HS-27A (cell line): ENCODE results near the gene UBTF.
"Not testable (repeated sequence)": the region's sequence is repeated elsewhere in the genome, so short reads cannot be mapped to it uniquely, and the experiment has no call there.

ENCODE experiments used
- DNase-seq: peaks from one replicate; pipeline ENCODE4 v3.0.0-alpha.2; 2012; ENCODE audit warnings: low read depth, missing footprints

UBTF gene

GRCh38 chr17:44247876-44248736 lies 28.6 kb upstream of the UBTF start:
- no peak for DNase-seq

- DNase-seq: no peak
Observed at GRCh38 chr17:44247440-44247841, 28.0 kb upstream of the UBTF start.

- no peak for DNase-seq
Observed at GRCh38 chr17:44241106-44241624, 21.7 kb upstream of the UBTF start.

GRCh38 chr17:44237886-44238285 lies 18.4 kb upstream of the UBTF start:
- not testable (repeated sequence) for DNase-seq

- DNase-seq: no peak
Observed at GRCh38 chr17:44236444-44236991, 17.0 kb upstream of the UBTF start.

DNA sequence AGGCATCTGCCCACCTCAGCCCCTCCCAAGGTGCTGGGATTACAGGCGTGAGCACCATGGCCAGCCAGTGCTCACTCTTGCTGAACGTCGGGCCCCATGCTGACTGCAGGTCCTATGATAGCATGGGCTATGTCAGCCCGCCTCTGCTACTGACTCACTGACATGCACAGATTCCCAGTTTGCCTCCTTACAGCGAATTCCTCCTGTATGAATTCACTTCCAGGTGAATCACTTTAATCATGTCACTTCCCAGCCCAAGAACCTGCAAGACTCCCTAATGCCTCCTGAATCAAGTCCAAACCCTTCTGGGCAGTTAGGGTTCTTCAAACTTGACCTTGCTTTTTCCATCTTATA lies 16.1 kb upstream of the UBTF start:
- no peak for DNase-seq

DNA sequence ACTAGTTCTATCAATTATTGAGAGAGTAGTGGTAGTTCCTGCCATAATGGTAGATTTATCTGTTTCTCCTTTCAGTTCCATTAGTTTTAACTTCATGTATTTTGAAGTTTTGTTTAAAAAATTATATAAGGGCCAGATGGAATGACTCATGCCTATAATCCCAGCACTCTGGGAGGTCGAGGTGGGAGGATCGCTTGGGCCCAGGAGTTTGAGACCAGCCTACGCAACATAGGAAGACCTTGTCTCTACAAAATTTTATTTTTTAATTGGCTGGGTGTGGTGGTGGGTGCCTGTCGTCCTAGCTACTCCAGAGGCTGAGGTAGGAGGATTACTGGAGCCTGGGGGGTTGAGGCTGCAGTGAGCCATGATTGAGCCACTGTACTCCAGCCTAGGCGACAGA lies 14.1 kb upstream of the UBTF start:
- no peak for DNase-seq

DNA sequence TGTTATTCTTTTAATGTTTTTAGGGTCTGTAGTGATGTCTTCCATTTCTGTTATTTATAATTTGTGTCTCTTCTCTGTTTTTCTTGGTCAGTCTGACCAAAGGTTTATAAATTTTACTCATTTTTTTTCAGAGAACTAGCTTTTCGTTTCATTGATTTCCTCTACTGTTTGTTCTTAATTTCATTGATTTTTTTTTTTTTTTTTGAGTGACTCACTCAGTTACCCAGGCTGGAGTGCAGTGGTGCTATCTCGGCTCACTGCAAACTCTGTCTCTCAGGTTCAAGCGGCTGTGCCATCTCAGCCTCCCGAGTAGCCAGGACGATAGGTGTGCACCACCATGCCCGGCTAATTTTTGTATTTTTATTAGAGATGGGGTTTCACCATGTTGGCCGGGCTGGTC lies 12.6 kb upstream of the UBTF start:
- no peak for DNase-seq

DNA sequence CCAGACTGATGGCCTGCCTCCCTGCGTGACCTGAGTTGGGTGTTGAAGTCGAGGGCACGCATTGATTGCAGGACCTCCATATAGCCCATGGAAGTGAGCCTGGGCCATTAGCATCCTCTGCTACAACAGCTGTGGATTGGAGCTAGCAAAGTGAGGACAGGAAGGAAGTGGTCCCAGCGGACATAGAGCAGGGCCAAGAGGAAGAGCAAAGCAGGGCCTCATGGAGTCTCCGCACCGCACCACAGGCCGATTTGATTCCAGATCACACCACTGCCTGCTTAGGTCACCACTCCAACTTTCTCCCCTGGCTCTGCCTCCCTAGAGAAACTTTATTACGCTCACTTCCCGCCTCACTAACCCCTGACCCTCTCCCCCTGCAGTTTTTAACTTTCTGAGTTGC lies 10.7 kb upstream of the UBTF start:
- no peak for DNase-seq

GRCh38 chr17:44229090-44229489 lies 9.6 kb upstream of the UBTF start:
- no peak for DNase-seq

DNA sequence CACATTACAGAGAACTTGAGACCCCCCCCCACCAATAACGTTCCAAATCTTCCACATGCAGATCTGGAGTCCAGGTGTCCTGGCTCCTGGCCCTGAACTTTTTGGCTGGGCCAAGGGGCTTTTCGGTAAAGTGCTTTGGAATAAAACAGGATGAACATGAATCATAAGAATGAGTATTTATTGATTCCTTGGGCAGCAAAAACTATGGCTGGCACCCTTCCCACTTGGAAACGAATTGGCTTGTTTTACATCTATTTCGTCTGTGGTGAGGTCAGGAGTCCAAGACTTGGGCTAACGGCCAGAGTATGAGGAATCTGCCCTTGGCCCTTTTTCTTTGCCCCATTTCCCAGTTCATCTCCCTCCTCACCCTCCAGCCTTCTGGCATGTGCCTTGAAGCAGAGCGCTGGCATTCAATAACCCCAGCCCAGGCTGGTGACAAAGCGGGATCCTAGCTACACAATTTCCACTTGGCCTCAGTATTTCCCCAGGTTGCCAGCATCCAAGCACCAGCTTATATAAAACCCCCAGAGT lies 4.1 kb upstream of the UBTF start:
- DNase-seq: no peak

GRCh38 chr17:44222112-44222869 lies 2.8 kb upstream of the UBTF start:
- no peak for DNase-seq

GRCh38 chr17:44221862-44222111 lies 2.3 kb upstream of the UBTF start:
- no peak for DNase-seq

- DNase-seq: no peak
Observed at GRCh38 chr17:44221084-44221861, 1.8 kb upstream of the UBTF start.

DNA sequence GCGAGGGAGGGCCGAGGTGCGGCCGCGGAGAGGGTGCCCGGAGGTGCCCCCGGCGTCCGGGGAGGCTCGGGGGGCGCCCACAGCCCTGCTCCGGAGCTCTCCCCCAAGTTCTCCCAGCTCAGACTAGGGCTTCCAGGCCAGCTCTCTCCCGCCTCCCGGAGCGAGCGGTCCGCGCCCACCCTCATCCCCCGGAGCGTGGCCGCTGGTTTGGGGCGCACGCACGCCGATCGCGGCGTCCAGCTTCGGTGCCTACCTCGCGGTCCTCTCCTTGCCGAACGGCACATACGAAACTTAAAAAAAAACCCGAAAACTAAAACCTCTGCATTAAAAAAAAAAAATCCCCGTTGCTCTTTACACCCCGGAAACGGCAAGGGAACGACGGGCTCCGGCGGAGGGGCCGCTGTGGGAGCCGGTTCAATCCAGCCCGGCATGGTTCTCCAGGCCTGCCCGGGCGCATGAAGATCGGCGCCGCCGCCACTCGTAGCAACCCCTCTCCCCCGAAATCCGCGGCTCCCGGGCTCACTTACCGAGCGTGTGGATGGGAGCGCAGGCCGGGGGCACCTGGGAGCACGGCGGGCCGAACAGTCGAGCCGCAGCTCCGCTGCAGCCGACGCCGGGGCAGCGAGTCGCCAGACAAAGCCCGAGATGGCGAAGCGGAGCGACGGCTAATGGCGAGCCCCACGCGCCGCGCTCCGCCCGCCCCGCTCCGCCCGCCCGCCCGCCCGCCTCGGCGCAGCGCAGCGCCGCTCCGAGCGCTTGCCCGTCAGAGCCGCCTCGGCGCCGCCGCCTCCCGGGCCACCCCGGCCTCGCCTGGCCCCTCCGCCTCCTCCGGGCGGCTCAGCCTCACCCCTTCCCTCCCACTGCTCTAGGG lies 973 bp upstream of the UBTF start:
- no peak for DNase-seq

DNA sequence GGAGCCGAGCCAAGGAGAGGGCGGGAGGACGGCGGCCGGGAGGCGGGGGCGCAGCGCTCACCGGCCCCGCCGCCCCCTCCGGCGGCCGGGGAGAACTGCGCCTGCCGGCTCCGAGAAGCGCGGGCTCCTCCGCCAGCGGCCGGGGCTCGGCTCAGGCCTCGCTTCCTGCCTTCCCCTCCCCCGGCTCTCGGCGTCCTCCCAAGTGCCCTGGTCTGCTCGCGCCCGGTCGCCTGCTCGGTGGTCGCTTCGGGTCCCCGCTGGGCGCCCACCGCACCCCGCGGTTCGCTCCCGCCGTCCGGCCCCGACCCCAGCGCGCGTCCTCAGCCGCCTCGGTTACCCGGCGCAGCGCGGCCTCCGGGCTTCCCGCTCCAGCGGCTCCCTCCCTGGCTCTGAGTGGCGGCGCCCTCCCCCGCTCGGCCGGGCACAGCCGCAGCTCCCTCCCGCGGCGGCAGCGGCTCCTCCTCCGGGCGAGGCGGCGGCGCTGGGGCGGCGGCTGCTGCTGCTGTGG lies 313 bp downstream of the UBTF start:
- no peak for DNase-seq

DNA sequence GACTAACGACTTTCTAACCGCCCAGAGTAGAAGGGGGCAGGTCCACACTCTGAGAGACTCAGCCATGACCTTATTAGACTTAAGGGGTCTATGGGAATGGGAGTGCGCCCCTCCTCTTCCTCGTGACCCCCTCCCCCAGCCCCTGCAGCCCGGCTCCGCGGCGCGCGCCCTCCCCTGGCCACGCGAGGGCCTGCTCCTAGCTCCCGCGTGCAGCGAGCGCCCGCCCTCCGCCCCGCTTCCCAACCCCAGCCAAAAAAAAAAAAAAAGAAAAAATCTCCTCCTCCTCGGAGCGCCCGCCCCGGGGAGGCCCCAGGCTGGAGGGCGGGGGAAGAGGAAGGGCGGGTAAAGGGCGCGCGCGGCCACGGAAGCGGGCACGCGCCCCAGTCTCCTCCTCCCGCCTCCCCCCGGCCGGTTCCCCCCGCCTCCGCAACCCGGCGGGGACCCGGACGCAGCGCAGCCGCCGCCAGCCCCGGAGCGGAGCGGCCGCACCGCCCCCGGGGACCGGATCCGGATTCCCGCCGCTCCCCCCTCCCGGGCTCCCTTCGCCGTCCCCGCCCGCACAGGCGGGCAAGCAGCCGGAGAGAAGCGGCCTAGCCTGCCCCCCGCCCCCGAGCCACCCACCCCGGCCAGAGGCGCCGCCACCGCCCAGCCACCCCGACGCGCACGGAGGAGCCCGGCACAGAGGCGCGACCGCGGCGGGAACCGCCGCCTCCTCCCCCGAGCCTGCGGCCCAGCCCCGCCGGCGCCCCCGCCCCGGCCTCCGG lies 949 bp downstream of the UBTF start:
- DNase-seq: no peak

- no peak for DNase-seq
Observed at GRCh38 chr17:44217738-44218343, 1.6 kb downstream of the UBTF start.

- DNase-seq: no peak
Observed at GRCh38 chr17:44216694-44217093, 2.8 kb downstream of the UBTF start.

- no peak for DNase-seq
Observed at GRCh38 chr17:44216173-44216572, 3.3 kb downstream of the UBTF start.
